SKM-1 (cell line): ENCODE results near the gene PAQR7.

Experiments
- DNase-seq: peaks from one replicate; lab custom pipeline; 2025; ENCODE audit not compliant: unreplicated experiment; lab: John Stamatoyannopoulos, UW

The PAQR7 gene, protein sequence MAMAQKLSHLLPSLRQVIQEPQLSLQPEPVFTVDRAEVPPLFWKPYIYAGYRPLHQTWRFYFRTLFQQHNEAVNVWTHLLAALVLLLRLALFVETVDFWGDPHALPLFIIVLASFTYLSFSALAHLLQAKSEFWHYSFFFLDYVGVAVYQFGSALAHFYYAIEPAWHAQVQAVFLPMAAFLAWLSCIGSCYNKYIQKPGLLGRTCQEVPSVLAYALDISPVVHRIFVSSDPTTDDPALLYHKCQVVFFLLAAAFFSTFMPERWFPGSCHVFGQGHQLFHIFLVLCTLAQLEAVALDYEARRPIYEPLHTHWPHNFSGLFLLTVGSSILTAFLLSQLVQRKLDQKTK

DNA sequence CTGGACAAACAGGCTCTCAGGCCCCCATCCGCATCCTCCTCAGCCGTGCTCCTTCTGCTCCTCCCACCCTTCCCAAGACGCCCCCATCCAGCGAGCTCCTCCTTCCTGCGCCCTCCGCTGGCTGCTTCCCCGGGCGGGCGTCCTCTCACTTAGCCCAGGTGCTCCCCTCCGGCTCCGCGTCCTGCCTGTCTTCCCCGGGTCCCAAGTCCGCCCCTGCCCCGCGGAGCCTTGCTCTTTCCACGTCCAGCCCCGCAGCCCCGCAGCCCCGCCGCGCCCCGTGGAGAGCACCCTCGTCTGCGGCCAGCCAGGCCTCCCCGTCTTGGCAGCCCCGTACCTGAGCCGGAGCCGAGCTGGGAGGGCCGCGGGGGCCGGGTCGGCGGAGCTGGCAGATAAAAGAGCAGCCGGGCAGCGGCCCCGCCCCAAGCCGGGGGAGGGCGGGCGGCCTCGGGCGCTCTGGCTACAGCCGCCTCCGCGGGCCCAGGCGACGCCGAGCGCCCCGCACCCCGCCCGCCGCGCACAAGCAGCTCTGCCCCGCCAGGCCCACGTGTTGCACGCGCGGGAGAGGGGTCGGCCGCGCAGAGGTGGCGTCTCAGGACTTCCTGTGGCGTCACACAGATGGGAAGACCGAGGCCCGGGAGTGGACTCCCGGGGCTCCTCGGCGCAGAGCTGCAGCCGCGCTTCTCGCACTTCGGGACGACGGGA is at the start of gene PAQR7:
Gene PAQR7 (minus strand): TSS at position 555 of the 702 bp plus-strand sequence. CDS start 11,869 bp downstream, outside the sequence.
- DNase-seq = no peak

DNA sequence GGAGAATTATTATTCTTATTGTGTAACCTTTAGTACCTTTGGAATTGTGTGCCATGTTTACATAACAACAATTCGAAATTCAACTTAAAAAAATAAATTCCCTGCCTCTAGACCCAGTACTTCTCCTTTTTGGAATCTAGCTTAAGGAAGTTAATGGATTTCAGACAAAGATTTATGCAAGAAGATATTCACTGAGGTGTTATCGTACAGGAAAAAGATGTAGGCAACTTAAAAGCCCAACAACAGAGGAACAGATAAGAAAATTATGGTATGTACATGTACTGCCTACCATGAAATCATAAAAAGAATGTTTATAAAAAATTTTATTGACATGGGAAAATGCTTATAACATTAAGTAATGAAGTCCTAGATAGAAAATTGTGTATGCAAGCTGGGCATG is 48.9 kb upstream of the PAQR7 start:
- no peak for DNase-seq

DNA sequence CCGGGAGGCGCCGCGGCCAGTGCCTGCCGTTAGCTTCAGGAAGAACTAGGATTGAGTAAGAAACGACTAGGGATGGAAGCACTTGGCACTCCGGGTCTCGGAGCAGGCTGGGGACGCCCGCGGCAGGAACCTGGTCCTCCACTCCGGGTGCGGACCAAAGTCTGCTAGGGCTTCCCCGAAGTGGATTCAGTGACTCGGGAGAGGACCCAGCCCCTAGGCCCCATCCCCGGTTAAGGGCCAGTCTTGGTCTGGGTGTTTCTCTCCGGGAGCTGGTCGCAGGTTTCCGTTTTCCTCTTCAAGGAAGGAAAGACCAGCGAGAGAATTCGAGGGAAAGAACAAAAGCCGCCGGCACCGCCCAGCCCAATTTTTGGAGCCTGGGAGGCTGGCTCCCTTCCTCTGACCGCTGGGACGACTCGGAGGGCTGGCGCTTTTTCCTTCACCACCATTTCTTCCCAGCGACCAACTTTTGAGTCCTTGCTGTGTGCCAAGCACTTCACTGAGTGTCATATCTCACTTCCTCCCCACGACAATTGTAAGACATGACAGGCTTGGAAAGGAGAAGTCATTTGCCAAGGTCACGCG is 47.6 kb upstream of the PAQR7 start:
- no peak for DNase-seq

DNA sequence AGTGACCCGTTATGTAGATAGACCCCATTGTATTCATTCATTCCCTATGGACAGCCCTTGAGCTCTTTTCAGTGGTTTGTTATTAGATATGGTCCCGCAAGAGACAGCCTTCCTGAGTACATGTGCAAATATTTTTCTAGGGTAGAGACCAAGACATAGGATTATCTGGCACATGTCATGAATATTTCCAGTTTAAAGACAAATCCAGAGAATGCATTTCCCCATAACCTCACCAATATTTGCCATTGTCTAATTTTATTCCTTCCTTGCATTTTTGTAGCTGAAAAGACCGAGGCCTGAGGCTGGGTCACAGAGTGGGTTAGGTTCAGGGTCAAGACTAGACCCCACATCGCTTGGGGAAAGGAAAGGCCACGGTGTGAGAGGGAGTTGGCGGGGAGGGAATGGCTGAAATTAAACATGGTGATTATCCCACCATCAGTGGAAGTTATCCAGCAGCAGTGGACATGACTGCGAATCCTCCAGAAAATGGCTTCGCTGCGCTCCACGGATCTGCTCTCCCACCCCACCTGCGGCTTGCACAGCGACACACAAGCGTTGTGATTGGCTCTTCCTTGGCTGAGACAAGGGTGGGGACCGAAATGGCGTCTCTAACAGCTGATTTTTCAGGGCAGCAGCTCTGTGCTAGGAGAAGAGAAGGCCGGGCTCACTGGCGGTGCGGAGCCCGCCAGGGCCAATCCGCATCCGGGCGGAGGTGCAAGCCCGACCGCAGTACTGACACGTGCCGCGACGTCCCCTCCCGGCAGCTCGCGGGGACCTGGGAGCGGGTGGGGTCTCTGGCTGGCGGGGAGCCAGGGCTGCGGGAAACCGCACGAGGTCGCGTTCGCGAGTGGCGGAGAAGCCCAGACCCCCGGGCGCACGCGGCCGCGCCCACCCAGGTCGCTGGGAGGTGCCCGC is 46.8 kb upstream of the PAQR7 start:
- no peak for DNase-seq

DNA sequence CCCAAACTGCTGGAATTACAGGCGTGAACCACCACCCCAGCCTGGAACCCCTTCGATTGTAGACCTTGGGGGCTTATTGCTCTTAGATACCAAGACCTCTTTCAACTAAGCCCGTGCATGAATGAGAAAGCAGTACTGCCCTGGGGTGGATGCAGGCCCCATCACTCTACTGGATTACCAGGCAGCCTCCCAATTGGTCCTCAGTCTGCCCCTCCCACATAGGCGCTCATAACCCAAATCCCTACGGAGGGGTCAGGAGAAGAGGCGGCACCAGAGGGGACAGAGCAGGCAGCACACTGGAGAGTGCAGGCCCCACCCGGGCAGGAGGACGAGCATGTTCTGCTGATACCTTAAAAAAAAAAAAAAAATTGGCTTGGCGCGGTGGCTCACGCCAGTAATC is 43.1 kb upstream of the PAQR7 start:
- DNase-seq = no peak

DNA sequence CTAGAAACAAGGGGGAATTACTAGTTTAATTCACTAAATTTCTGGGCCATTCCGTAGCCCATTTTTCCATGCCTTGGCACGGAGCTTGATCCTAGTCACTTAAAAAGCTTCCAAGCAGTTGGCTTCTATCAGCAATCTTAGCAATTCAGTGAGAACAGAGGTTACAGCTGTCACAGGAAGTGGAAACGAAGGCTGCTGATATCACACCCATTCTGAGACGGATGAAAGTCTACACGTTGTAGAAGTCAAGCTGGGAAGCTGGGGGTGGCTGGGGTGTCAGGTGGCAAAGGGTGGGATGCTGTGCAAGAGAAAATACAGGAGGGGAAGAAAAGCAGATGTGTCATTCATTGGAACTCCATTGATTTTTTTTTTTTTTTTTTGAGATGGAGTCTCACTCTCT is 42.5 kb upstream of the PAQR7 start:
- DNase-seq = no peak

DNA sequence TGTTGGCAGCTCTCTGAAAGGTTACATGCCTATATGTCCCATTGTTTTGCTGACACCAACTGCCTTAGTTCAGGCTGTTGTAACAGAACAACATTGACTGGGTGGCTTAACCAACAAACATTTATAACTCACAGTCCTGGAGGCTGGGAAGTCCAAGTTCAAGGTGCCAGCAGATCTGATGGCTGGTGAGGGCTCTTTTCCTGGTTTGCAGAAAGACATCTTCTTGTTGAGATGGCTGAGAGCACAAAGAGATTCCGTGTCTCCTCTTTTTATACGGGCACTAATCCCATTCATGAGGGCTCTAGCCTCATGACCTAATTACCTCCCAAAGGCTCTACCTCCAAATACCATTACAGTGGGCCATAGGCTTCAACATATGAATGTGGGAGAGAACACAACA is 41.0 kb upstream of the PAQR7 start:
- DNase-seq = no peak

DNA sequence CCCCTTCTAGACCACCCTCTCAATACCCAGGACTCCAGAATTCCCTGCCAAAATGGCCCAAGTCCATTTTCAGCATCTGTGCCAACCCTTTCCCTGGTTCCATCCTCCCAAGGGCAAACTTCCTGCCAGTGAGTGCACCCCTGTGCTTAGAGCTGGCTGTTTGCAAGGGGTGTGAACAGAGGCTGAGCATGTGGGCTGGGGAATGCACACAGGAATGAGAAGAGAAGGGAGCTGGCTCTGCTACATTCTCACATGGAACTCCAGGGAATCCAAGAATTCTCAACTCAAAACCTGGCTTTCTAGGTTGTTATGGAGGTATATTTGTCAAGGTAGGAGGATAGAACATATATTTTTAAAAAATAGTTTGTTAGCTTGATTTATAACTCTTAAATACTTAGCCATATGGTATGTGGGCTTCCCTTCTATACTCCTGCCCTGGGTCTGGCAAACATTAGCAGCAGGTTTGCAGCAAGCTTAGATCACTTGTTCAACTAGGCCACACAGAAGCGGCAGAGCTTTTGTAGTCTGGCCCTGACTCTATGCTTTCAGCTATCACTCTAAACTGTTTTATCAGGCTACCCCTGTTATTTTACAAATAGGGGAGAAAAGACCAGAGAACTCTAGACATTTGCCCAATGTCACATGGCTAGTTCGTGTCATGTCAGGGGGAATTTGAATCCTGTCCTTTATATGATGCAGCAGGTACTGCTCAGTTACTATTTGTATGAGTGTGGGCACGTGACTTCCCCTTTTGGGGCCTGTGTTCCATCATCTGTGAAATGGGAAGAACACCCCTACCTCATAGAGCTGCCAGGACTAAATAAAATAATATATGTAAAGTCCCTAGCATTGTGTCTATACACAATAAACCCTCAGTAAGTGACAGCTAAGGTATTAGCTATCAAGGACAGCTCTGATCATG is 38.8 kb upstream of the PAQR7 start:
- DNase-seq = no peak

DNA sequence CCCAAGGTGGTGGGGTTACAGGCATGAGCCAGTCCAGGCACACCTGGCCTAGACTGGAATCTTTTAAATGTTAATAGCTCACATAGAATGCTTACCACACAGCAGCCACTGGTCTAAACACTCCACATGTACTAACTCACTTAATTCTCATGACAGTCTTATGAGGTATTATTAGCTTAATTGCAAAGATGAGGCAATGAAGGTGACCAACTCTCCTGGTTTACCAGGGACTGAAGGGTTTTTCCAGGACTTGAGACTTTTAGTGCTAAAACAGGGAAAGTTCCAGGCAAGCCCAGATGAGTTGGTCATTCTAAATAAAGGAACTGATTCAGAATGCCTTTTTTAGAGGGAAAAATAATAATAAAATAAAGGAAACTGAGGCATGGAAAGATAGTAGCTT is 37.7 kb upstream of the PAQR7 start:
- DNase-seq = no peak

DNA sequence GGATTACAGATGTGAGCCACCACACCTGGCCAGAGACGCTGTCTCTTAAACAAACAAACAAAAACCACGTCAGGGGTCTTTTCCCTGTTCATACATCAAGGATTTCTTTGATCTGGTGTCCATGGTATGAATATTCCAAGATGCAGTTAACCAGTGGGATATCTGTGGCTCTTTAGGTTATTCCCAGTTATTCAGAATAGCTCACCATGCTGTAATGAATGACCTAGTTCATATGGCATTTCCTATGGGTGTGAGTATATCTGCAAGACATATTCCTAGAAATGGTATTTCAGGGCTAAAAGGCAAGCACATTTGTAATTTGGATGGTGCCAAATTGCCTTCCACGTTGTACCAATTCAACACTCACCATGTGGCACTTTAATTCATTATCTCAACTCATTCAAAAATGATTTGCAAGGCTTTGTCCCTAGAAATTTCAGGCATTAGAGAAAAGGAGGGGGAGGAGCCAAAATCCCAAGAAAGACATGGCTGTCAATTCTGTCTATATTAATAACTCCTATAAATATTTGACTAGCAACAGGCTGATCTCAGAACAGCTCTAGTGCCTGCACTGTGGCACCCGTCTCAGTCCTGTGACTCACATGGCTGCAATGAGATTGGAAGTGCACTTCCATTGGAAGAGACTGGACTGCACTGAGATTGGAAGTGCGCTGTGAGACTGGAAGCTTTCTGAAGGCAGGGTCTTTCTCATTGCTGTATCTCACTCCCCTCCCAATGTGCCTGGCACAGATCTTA is 36.7 kb upstream of the PAQR7 start:
- DNase-seq = no peak

DNA sequence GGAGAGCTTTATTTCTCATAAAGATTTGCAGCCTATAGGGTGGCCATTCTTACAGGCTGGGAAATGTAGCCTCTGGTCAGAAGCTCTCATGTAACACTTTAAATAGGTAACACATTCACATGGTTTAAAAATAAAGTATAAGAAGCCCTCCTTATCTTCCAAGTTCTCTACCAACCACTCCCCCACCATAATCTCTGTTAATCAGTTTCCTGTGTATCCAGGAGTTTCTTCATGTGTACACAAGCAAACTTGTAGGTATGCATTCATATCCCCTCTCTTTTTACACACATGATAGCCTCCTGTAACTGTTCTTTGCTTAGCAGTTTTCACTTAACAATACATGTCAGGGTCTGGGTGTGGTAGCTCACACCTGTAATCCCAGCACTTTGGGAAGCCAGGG is 35.7 kb upstream of the PAQR7 start:
- no peak for DNase-seq

DNA sequence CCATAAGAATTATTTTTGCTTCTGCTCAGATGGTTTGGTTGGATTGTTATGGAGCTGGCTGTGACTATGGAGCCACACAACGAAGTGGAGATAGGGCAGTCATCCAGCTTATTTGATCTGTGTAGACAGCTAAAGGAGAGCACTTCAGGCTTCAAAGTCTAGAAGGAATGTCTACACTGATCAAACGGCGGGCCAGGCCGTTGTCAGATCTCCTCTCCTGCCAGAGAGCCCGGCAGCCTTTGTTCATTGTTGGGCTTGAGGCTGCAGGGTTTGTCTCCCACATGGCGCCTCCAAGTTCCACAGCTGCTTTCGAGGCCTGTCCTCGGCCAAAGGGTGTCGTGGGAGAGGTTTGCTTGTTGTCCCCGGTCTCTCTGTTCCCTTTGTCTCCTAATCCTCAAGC is 33.5 kb upstream of the PAQR7 start:
- DNase-seq = no peak

DNA sequence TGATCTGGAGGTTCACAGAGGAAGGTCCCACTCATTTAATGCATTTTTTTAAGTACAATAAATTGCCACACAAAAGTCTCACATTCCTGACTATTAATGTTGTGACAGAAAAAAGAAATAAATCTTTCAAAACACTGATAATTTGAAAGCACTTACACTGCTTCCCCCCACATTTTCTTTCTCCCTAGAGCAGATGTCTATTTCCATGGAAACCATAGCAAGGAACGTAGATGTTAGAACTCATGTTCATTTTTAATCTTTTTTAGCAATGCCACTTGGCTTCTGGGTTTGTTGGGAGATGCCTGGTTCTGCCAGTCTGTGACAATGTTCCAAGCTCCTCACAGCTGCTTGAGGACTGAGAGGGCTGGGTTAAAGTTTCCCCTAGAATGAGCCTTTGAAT is 32.7 kb upstream of the PAQR7 start:
- DNase-seq = no peak

DNA sequence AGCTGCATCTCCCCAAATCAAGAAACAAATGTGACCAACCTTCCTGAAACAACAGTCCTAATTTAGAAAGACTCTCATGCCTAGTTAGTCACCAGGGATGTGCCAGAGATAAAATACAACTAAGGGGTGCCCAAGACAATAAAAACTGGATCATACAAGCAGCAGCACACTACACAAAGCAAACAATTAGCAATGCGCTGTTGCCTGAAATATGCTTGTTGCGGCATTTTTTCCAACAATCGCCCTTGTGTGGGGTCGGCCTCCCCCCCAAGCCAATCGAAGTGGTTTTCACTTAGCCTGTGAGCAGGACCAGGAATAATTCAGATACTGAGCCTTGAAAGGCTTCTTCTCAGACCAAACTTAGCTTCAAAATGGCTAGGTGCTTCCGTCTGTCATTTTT is 32.1 kb upstream of the PAQR7 start:
- DNase-seq = no peak

DNA sequence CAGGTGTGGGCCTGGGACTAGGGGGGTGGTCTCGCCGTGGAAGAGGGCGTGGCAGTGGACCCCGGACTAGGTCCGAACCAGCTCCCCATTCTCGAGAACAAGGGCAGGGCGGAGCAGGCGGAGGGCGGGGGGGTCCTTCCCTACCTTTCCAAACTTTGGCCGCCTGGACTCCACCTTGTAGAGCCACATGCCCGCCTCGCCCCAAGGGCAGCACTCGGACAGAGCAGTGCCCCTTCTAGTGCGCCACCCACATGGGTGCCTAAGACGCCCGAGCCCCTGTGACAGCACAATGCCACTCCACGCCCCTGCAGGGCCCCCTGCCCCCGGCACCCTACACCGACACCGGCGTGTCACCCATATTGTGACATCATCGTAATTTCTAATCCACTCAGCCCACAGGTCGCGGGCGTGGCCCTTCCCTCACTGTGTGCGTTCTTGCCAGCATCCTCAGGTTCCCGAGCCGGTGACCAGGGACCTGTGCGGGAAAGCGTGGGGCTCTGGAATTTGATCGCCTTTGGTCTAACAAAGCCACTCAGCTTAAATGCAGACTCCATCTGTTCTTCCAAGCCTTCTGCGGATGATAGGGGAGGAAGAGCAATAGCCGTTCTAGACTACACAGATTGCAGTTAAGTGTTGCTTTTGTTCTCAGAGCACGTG is 31.3 kb upstream of the PAQR7 start:
- no peak for DNase-seq

DNA sequence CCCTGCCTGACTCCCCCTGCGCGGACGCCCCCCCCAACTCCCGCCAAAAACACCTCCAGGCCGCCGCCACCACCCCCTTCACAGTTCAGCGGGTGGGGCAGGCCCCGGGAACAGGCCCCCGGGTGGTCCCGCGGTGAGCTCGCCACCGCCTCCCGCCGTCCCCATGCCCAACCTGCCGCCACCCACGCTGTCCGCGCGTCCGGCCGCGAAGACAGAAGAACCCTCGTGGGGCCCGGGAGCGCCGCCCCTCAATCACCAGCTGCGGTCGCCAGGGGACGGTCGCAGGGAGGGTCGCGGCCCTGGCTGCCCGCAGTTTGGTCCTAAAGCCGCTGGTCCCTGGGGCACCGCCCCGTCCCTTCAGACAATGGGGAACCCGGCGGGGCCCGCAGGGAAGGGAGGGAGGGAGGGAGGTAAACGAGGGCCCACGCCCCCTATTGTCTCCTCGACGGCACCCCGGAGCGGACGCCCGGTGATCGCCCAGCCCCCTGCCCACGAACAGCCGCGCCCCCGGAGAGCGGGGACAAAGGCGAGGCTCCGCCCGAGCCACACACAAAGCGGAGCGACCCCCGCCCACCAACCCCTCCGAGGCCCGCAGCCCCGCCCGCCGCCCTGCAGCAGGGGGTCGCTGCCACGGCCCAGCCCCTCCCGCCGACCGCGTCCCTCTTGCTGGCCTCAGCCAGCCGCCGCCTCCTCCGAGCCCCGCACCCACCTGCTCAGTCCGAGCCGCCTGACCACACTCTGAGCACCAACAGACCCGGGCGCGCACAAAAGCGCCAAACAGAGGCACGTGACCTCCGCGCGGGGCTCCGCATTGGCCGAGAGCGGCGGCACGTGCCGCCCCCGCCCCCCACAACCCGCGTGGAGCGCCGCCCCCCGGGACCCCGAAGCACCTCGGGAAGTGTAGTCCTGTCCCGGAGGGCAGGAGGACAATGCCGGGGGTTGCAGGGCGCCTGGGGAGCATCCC is 30.5 kb upstream of the PAQR7 start, which contains the start of gene STMN1:
Gene STMN1 (minus strand): TSS at position 740 of the 964 bp plus-strand sequence. CDS start 1,743 bp downstream, outside the sequence.
- peak; percentile 76 for DNase-seq

DNA sequence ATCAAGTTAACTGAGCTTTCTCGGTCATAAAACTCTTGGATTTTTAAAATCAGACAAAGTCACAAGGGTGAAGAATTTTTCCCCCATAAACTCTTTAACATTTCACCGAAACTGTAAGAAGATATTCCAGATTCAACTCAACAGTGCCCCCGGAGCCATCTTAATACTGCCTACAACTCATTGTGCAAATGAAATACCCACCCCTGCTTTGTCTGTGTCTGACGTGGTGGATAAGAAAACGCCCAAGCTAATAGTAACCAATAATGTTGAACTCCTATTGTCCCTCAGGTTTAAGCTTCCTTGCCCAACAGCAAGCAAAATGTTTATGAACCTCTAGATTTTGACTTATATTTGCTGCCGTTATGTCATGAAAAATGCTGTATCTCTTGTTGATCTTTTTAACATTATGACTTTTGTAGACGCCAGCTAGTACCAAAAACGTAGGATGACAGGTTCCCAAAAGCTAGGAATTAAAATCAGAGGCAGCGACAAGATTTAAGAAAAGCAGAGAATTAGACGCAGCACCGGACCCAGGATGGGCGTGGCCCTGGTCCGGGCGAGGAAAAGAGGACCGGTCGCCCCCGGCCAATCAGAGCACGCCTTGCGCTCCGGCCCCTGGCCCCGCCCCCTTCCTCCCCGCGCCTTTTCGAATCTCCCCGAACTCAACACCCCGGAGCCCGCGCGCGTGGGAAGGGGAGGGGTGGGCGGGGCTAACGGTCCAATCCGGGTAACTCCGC is 29.6 kb upstream of the PAQR7 start:
- peak; percentile 81 for DNase-seq
